ENCODE measurements around the gene SIGLEC1.

GRCh38 chr20:3673221-3674070 lies 39.0 kb downstream of the SIGLEC1 start:
- no peak for TF ChIP-seq ETS1 (IDR thresholded peaks at IDR 0.05)
- TF ChIP-seq EZH2 (IDR thresholded peaks at IDR 0.05; ENCODE audit: low read depth, unreplicated experiment), result no peak
- TF ChIP-seq ZNF331 (CRISPR knock-in tag; IDR thresholded peaks at IDR 0.05; ENCODE audit: low read depth), result no peak
- TF ChIP-seq CTCF (conservative IDR thresholded peaks at IDR 0.05; ENCODE audit: low read depth in 2 of 2), result no peak
- no peak for TF ChIP-seq EZH2phosphoT487 (IDR thresholded peaks at IDR 0.05; ENCODE audit: unreplicated experiment)
- TF ChIP-seq ZNF462 (CRISPR knock-in tag; IDR thresholded peaks at IDR 0.05), result no peak
- TF ChIP-seq REST (IDR thresholded peaks at IDR 0.05; ENCODE audit: unreplicated experiment), result no peak
